OCI-M1 (cell line): ENCODE measurements around the gene HIPK4.
"Not testable (repeated sequence)": the region's sequence is repeated elsewhere in the genome, so short reads cannot be mapped to it uniquely, and the experiment has no call there.

Experiments
- DNase-seq: peaks from one replicate; lab custom pipeline; 2025; lab: John Stamatoyannopoulos, UW

The HIPK4 gene

DNA sequence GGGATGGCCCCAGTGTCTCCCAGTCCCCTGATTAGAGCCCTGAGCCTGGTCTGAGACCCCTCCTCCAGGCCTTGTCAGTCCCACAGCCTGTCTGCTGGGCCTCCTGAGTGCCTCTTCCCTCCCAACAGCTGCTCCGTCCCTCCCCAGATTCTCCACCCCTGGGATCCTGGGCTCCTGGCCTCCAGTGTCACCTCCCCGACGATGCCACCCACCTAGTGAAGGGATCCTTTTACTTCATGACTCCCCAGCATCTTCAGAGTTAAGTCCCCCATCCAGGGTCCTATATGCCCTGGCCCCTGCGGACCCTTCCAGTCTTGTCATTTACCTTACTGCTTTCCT is 27.6 kb upstream of the HIPK4 start:
- DNase-seq = no peak

DNA sequence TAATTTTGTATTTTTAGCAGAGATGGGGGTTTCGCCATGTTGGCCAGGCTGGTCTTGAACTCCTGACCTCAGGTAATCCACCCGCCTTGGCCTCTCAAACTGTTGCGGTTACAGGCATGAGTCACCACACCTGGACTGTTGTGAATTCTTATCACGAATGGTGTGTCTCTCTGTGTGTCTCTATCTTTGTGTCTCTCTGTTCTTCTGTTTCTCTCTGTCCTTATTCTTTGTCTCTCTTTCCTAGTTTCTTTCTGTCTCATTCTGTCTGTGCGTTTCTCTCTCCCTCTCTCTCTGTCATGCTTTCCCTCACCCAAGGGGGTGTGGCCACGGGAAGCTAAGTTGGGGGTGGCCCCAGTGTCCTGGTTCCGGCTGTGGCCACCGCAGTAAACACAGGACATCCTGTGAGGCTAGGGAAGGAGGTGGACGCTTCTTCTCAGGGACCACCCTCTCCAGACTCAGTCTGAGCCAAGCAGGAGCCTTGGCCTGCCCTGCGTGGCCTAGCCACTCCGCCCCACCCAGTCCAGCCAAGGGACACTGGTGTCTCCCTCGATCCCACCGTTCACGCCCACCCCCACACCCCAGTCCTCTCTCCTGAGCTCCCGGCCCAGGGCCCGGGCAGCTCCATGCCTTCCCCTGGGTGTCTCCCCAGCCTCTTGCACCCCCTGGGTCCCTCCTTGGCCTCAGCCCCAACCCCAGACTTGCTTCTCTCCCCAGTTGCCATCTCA is 27.1 kb upstream of the HIPK4 start:
- peak; percentile 52 for DNase-seq

DNA sequence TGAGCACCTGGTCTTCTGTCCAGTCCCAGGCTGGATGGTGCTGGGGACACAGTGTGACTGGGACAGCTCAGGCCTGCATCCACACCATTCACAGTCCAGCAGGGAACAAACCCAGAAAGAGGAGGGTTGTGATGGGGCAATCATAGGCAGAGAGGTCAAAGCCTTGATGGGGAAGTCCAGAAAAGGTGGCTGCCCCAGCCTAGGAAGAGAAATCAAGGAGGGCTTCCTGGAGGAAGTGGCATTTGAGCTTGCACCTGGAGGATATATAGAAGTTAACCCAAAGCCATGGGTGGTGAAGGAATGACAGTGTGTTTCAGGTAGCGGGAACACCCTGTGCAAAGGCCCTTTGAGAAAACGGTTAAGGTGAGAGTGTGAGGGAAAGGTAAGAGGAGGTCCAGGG is 25.8 kb upstream of the HIPK4 start:
- DNase-seq = no peak

DNA sequence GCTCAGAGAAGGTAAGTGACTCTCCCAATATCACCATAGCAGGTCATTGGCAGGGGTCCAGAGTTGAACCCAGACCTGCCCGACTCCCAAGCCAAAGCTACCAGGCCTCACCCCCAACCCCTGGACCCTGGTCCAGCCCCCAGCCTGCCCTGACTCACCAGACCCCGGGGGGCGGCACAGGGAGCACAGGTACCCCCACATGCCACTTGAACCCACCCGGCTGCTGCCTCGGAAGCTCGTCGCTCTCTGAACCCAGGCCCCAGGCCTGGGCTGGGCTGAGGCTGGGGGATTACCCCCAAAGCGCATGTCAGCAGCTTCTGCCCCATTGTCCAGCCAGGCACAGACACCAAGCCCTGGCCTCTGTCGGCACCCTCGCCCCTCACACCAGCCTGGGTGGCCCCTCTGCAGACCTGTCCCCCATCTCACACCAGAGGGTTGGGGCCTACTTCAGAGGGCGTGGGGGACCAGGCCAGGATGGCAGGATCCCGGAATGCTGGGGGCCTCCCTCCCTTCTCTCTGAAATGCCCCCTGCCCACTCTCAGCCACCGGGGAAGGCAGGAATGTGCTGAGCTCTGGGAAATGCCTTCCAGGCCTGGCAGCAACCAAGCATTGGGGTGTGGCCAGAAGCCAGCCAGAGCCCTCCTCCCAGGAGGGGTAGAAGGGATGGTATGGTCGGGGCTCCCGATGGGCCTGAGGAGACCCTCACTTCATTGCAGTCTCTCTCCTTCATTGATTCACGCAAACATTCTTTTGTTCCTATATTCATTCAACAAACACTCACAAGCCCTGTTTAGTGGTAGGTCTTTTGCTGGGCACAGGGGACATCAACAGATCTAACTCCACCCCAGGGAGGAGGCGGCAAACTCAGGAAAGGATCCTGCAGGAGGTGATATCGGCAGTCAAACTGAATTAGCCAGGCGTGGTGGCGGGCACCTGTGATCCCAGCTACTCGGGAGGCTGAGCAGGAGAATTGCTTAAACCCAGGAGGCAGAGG is 24.9 kb upstream of the HIPK4 start:
- DNase-seq = no peak

DNA sequence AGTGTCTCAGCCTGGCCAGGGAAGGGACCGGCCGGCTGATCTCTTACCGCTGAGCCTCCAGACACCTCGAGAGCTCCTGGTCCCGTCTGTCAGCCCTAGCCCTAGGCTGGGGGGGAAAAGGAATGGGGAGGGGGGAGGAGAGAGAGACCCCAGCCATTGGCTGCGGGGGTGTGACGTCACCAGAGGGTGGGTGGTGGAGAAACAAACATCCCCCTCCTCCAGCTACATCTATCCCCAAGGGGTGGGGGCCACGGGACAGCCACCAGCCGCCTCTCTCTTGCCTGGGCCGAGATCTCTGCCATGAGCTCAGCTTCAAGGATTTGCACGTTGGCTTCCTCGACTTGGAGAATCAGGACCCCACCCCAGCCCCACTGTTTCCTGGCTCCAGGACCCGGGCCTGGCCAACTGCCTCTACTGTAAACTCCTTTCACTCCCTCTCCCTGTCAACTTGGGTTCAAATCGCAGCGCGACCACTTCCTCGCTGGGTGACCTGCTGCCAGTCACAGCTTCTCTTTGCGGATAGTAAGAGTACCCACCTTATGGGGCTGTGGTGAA is 23.4 kb upstream of the HIPK4 start, which contains the start of gene PRX:
PRX (minus strand) TSS at position 88 of the 555 bp plus-strand sequence. CDS start 5,446 bp downstream, outside the sequence.
- no peak for DNase-seq

DNA sequence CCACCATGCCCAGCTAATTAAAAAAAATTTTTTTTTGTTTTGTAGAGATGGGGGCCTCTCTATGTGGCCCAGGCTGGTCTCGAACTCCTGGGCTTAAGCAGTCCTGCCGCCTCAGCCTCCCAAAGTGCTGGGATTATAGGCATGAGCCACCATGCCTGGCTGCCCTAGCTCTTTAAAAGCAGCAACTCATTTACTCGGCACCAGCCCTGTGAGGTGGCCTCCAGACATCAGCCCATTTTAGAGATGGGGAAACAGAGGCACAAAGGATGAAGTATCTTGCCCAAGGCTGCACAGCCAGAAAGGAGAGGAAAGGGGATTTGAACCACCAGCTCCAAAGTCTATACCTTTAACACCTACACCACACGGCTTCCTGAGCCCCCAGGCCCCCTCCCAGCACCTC is 22.9 kb upstream of the HIPK4 start:
- no peak for DNase-seq

DNA sequence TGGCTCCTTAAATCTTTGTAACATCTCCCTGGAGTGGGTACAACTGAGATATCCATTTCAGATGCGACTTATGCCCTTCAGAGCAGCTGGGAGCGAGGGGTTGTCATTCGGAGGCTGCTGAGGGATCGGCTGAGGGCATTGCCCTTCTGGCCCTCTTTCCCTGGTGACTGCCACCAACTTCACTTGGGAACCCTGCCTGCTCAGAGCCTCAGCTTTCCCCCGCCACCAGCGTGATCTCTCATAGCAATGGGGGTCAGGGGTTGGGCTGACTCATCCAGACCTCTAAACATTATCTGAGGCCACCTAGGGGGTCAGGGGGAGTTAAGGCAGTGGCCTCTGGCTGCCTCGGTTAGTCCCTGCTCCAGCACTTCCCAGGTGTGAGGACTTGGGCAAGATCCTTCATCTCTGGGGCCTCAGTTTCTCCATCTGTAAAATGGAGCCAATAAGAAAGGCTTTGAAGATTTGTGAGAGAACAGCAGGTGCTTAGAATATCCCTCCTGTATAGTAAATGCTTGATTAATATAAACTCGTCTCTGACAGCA is 22.0 kb upstream of the HIPK4 start:
- no peak for DNase-seq

DNA sequence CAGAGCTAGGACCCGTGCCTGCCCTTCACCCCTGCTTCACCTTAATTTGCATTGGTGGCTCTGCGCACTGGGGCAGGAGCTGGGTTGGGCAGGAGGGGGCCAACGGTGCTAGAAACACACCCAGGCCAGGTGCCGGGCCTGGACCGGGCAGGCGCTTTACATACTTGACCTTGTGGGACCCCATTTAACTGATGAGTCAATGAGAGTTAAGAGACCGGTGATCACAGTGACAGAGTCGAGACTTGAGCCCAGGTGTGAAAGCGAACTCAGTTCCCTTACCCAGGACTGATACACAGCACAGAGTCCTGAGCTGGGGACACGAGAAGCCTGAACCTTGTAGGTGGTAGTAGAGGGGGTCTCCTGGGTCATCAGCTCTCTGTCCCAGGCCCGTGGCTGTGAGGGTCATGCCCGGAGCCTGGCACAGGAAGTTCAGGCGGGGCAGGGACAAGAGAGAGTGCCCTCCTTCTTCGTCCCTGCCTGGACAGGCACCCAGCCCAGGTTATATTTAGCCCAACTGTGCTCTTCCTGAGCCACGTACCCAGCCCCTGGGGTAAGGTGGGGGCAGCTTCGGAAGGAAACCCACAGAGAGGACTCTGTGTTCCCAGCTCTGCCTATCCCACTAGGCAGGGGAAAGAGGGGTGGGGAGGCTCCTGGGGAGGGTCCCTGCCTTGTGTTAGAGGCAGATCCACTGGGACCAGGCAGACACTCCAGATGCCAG is 21.3 kb upstream of the HIPK4 start:
- DNase-seq = no peak

DNA sequence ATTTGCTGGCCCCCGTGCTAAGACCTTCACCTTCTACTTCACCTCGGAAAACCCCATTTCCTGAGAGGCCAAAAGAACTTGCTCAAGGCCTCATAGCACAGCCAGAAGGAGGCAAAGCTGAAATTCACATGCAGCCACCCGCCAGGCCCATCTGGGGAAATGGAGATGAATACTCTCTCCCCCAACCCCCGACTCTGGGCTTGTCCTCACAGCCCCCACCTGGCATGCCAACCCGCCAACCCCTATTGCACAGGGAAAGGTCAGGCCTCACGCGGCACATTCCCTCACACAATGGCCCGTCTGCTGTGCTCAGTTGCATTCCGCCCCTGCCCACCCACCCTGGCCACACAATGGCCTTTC is 20.0 kb upstream of the HIPK4 start:
- no peak for DNase-seq

DNA sequence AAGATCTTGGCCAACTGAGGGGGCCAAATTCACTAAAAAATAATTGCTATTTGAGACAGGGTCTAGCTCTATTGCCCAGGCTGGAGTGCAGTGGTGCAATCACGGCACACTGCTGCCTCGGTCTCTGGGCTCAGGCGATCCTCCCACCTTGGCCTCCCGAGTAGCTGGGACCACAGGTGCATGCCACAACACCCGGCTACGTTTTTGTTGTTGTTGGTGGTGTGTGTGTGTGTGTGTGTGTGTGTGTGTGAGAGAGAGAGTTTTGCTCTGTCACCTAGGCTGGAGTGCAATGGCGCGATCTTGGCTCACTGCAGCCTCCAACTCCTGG is 18.6 kb upstream of the HIPK4 start:
- DNase-seq = not testable (repeated sequence)

DNA sequence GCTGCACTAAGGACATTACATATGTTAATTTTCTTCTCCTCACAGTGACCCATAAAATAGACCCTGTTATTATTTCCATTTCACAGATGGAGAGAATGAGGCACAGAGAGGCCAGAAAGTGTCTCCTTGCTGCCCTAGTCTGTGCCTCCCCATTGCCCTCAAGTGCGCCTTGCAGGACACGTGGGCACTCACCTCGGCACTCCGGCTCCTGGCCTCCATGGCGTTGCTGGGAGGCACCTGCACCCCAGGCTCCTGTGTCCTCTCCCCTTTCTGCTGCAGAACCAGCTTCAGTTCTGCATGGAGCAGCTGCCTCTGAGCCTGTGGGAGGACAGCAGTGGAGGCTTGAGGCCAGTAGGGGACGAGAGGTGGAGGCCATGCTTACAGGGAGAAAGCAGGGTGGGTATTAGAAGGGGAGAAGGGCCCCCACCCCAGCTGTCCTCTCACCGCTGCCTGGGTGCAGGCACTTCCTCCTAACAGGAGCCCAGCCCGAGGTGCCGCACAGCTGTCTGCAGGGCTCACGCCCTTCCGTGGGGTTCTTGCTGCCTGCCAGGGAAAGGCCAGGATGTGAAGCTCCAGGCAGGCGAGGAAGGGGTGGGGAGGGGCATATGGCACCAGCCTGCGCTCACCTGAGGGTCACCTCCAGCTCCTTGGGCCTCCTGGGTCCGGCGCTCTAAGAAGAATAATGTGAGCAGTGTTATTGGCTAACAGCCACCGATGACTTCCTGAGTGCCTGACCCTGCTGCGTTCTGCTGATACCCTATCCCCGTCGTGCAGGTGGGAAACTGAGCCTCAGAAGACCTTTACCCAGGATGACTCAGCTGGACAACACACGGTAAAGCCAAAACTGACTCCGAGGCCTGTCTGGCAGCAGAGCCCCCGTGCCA is 18.0 kb upstream of the HIPK4 start:
- peak; percentile 49 for DNase-seq

DNA sequence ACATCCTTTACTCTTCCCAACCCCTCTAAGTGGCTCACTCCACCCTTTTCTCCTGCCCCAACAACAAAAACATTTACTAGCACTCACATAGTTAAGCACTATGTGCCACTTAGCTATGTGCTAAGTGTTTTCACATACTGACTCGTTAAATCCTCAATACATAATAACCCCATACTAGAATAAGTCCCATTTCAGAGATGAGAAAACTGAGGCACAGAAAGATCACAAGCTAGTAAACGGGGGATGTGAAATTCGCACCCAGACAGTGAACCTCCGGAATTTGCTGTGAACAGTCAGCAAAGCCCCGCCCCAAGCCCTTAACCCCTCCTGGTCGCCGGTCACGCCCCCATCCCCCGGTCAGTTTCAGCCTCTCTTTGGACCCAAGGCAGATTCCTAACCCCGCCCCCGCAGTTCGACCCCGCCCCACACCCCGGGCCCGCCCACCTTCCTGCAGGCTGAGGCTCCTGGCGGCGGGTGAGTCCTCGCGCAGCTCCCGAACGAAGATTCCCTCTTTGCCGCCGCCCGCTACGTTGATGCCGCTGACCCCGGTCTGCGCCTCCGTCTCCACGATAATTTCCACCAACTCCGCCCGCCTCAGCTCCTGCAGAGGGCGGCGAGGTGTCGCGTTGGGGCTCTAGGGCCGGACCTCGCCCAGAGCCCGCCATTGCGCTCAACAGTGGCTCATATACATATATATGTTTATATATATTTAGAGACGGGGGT is 13.4 kb upstream of the HIPK4 start:
- DNase-seq = peak; percentile 93

DNA sequence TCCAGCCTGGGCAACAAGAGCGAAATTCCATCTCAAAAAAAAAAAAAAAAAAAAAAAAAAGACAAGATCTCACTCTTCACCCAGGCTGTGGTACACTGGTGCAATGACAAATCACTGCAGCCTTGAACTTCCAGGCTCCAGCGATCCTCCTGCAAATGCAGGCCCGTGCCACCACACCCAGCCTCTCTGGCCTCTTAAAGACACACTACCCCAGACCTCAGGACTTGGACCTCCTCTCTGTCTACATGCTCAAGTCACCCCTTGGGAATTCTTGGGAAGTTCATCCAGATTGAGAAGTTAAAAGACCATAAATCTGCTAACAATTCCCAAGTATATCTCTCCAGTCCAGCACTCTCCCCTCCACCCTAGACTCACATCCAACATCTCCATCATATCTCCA is 10.6 kb upstream of the HIPK4 start:
- DNase-seq = no peak

DNA sequence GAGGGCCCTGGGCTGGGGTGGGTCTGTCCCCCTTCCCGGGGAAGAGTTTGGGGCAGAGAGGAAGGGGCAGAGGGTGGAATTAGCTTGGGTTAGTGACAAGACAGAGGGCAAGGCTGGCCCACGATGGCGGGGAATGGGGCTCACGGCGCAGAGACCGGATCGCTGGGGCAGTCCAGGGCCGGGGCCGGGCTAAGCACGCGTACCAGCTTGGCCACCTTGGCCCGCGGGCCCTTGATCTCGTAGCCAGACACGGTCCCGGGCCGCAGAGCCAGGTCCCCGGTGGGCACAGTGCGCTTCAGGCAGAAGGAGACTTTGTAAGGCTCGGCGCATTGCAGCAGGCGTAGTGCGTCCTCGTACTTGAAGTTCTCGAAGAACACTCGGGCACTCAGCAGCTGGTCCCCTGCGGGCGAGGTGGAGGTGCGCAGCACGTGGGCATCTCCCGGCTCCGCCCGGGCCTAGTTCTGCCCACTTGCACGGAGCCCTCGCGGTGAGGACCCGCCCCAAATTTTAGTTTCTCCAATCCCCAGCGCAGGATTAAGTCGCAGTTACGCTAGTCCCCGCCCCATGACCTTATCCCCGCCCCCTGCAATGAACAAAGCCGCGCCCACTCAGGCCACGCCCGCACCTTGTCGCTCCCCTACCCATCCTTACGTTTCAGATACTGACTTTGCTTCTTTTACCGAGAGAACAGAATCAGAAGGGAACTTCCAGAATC is 8.6 kb upstream of the HIPK4 start:
- DNase-seq = no peak

DNA sequence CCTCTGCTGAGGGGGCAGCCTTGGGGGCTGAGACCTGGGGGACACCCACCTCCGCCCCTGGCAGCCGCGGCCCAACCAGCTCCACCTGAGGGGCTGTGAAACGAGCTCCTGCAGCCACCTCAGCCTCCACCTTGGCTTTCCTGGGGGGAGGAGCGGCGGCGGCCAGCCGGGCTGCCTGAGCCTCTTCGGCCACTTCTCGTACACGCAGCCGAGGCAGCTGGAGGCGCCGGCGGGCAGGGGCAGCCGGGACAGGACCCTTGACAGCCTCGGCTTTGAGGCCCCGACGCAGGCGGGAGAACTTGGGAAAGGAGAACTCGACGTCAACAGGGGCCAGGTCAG is 7.6 kb upstream of the HIPK4 start:
- no peak for DNase-seq

DNA sequence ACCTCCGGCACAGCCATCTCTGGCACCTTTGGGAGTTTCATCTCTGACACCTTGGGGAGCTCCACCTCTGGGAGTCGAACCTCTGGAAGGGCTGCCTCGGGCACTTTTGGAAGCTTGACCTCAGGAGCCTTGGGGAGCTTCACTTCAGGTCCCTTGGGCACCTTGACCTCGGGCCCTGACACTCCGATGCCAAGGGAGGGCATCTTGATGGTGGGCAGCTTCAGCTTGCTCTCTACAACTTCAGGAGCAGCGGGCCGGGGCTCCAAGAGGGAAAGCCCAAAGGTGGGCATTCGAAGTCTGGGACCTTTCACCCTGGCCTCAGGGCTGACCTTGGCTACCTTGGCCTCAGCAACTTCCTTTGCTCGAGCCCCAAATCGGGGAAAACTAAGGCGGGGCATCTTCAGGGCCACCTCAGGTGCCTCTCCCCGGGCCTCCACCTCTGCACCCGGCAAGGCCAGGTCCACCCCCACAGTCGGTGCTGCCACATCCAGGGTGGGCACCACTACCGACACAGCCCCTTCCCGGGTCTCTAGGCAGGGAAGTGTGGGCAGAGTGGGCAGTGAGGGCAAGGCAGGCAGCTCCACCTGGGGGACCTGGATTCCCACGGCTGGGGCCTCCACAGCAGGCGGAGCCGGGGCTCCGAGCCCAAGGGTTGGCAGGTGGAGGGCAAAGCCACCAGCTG is 7.0 kb upstream of the HIPK4 start:
- no peak for DNase-seq

DNA sequence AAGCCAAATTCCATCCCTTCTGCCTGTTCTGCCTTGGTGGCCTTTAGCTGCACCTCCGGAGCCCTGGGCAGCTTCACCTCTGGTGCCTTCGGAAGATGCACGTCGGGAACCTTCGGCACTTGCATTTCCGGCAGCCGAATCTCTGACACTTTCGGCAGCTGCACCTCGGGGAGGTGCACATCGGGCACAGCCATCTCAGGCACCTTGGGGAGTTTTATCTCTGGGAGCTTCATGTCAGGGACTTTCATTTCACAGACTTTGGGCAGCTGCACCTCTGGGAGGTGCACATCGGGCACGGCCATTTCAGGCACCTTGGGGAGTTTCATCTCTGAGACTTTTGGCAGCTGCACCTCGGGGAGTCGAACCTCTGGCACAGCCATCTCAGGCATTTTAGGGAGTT is 6.0 kb upstream of the HIPK4 start:
- no peak for DNase-seq

DNA sequence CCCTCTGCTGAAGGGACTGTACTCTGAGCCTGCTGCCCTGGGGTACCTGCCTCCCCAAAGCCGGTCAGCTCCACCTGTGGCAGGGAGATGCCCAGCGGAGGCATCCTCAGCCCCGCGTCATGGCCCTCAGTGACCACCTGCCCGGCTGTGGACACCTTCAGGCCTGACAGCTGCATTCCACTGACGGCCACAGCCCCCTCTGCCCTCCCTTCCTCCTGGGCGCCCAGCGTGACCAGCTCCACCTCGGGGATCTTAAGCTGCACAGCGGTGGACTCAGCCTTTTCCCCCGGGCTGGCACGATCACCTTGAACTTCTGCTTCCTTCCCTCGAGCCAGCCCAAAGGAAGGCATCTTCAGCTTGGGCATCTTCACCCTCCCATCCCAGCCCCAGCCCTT is 4.8 kb upstream of the HIPK4 start:
- DNase-seq = no peak
